Epithelial cell of esophagus (primary cell): Measurements from ENCODE around the gene CACNG8.

Experiments
- DNase-seq: peaks from one replicate; pipeline ENCODE4 v3.0.0; 2010; ENCODE audit warnings: low read depth
- H3K4me3 ChIP-seq: 2 replicates; pipeline ENCODE4 v1.5.1; 2011; ENCODE audit warnings: mild to moderate bottlenecking, low read length, control low read depth
- TF ChIP-seq, protein P1 (sequence below): IDR thresholded peaks from 2 replicates; pipeline ENCODE4 v1.5.1; 2011; ENCODE audit warnings: low read depth, mild to moderate bottlenecking, low read length, control low read depth, inconsistent platforms; ENCODE audit not compliant: insufficient read depth; ENCODE audit errors: missing control alignments

CACNG8 gene

DNA sequence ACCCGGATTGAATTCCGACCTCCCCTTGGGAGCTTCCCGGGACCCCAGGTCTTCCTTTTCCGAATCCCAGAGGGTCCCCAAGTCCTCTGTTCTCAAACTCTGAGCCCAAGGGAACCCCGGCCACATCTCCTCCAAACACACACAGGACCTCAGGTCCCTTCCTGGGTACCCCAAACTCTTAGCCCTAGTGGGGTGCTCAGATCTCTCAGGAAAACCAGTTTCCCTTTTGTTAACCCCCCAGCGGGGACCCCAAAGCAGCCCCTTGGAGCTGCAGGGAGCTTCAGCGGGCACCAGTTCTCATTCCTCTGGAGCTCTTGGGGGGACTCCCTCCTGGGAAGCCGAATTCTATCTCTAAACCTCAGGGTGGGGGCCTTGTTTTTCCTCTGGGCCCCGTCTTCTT is 29.5 kb downstream of the CACNG8 start:
- TF ChIP-seq, protein P1, sequence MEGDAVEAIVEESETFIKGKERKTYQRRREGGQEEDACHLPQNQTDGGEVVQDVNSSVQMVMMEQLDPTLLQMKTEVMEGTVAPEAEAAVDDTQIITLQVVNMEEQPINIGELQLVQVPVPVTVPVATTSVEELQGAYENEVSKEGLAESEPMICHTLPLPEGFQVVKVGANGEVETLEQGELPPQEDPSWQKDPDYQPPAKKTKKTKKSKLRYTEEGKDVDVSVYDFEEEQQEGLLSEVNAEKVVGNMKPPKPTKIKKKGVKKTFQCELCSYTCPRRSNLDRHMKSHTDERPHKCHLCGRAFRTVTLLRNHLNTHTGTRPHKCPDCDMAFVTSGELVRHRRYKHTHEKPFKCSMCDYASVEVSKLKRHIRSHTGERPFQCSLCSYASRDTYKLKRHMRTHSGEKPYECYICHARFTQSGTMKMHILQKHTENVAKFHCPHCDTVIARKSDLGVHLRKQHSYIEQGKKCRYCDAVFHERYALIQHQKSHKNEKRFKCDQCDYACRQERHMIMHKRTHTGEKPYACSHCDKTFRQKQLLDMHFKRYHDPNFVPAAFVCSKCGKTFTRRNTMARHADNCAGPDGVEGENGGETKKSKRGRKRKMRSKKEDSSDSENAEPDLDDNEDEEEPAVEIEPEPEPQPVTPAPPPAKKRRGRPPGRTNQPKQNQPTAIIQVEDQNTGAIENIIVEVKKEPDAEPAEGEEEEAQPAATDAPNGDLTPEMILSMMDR: no peak
- no peak overlapping the region for H3K4me3 ChIP-seq
- no peak for DNase-seq

DNA sequence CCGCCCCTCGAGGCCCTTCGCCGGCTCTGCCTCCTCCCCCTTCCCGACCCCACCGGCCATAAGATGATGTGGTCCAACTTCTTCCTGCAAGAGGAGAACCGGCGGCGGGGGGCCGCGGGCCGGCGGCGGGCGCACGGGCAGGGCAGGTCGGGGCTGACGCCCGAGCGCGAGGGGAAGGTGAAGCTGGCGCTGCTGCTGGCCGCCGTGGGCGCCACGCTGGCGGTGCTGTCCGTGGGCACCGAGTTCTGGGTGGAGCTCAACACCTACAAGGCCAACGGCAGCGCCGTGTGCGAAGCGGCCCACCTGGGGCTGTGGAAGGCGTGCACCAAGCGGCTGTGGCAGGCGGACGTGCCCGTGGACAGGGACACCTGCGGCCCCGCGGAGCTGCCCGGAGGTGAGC is 30.1 kb downstream of the CACNG8 start:
- no peak for DNase-seq
- TF ChIP-seq, protein P1: no peak
- H3K4me3 ChIP-seq: no peak overlapping the region

DNA sequence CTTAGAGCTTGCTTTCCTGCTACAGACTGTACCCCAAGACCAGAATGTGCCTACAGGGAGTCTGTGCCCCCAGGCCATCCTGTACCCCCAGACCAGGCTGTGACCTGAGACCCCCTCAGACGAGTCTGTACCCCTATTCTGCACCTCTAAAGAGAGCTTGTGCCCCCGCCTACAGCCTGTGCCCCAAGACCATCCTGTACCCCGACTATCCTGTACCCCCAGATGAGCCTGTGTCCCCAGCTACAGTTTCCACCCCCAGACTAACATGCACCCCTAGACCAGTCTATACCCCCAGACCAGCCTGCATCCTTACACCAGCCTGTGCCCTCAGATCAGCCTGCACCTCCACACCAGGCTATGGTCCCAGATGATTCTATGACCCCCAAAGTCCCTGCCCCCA is 30.7 kb downstream of the CACNG8 start:
- TF ChIP-seq, protein P1: no peak
- DNase-seq: no peak
- H3K4me3 ChIP-seq: no peak overlapping the region

DNA sequence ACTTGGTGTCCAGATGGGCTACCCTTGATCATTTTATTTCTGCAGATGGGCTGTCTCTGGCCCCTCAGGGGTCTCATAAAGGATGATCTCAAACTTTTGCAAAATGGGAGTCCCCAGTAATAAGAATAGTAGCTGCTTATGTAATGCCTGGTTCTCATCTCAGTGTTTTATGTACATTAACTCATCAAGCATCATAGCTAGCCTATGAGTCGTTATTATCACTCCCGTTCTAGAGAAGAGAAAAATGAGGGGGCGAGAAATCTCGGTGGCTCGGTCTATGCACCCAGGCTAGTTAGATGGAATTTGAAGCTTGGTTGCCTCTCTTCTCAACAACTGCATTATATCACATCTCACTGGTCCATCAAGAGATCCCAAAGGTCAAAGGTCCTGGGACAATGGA is 32.1 kb downstream of the CACNG8 start:
- TF ChIP-seq, protein P1: no peak
- no peak for DNase-seq
- no peak overlapping the region for H3K4me3 ChIP-seq

DNA sequence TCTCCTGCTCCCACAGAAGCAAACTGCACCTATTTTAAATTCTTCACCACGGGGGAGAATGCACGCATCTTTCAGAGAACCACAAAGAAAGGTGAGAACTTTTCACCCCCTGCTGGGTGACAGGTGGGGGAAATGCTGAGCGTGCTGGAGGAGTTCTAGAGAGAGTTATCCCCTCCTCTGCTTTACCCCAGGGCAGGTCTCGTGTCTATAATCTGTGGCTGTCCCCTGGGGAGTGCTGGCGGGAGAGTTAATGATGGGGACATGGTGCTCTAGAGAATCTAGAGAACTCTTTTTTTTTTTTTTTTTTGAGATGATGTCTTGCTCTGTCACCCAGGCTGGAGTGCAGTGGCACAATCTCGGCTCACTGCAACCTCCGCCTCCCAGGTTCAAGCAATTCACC is 35.5 kb downstream of the CACNG8 start:
- DNase-seq: no peak
- H3K4me3 ChIP-seq: no peak overlapping the region
- TF ChIP-seq, protein P1: no peak

DNA sequence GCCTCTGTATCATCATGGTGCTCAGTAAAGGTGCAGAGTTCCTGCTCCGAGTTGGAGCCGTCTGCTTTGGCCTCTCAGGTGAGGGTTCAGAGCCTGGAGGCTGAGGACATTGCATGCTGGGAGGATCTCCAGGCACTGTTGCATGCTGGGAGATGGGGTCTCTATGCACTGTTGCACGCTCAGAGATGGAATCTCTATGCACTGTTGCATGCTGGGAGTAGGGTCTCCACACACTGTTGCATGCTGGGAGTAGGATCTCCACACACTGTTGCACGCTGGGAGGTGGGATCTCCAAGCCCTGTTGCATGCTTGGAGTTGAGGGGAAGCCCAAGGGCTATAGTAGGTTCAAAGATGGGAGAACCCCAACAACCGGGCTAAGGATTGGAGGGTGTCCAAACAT is 37.0 kb downstream of the CACNG8 start:
- no peak overlapping the region for H3K4me3 ChIP-seq
- no peak for DNase-seq
- TF ChIP-seq, protein P1: no peak

DNA sequence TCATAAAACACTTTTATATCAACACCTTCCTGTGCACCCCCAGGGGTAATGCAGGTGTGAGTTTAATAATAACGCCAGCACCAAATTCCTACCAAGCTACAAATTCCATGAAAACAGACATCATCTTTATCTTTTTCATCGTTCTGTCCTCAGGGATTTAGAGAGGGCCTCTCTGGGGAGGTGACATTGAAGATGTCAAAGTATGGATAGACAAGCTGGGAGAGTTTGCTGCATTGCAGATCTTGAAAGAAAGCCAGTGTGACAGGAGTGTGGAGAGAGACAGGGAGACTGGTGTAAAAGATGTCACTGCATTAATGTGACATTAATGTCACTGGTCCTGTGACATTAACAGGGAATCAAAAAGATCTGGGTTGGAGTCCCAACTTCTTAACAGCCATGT is 38.8 kb downstream of the CACNG8 start:
- TF ChIP-seq, protein P1: no peak
- H3K4me3 ChIP-seq: no peak overlapping the region
- no peak for DNase-seq
